GM12891 (cell line): ENCODE results near the gene RGPD8.

Experiments used
- PAX5 ChIP-seq: IDR thresholded peaks from 2 replicates; pipeline ENCODE4 v1.6.1; 2011; ENCODE audit warnings: low read length, moderate library complexity, mild to moderate bottlenecking; ENCODE audit not compliant: insufficient read depth, severe bottlenecking
- POLR2A ChIP-seq: IDR thresholded peaks from 2 replicates; pipeline ENCODE4 v1.6.1; 2011; ENCODE audit warnings: low read depth, low read length, control low read depth
- POLR2AphosphoS5 ChIP-seq: IDR thresholded peaks from 2 replicates; pipeline ENCODE4 v1.6.1; 2011; ENCODE audit warnings: low read depth, low read length, control low read depth
- POU2F2 ChIP-seq: IDR thresholded peaks from 2 replicates; pipeline ENCODE4 v1.6.1; 2011; ENCODE audit warnings: low read depth, mild to moderate bottlenecking, control low read depth, low read length, moderate library complexity
- TAF1 ChIP-seq: IDR thresholded peaks from 2 replicates; pipeline ENCODE4 v1.6.1; 2011; ENCODE audit warnings: low read depth, low read length, control low read depth

GRCh38 chr2:112462178-112462577 lies 28.7 kb upstream of the RGPD8 start:
- no peak for TF ChIP-seq TAF1
- no peak for TF ChIP-seq POLR2AphosphoS5
- no peak for TF ChIP-seq POLR2A
- TF ChIP-seq PAX5, result no peak
- no peak for TF ChIP-seq POU2F2
